ENCODE data around the gene BCL7B. TPM values are rescaled to one million over a fixed set of nuclear protein-coding genes. Genes with fewer than 3 reads are reported as not detected.
A peak's percentile ranks its signal among the peaks of the same experiment; 100 is the strongest.

The BCL7B gene
- total and polyA plus RNA-seq, 2 of the 13 experiments (the other 11 are each of a cell fraction or from before 2014, with no cell fraction given), result 24.3 to 38.2 TPM

- TF ChIP-seq, protein P1, sequence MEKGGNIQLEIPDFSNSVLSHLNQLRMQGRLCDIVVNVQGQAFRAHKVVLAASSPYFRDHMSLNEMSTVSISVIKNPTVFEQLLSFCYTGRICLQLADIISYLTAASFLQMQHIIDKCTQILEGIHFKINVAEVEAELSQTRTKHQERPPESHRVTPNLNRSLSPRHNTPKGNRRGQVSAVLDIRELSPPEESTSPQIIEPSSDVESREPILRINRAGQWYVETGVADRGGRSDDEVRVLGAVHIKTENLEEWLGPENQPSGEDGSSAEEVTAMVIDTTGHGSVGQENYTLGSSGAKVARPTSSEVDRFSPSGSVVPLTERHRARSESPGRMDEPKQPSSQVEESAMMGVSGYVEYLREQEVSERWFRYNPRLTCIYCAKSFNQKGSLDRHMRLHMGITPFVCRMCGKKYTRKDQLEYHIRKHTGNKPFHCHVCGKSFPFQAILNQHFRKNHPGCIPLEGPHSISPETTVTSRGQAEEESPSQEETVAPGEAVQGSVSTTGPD (CRISPR knock-in tag; IDR thresholded peaks at IDR 0.05), result no peak
- peak; percentile 53 for TF ChIP-seq HNRNPLL (IDR thresholded peaks at IDR 0.05; ENCODE audit: low read depth, low read length, poor library complexity, severe bottlenecking)
- TF ChIP-seq ZNF83 (CRISPR knock-in tag; IDR thresholded peaks at IDR 0.05; ENCODE audit: borderline replicate concordance), result no peak
- TF ChIP-seq ZNF337 (CRISPR knock-in tag; IDR thresholded peaks at IDR 0.05; ENCODE audit: borderline replicate concordance, low read depth), result no peak
- peak; percentile 76; the same call in 1 of the 2 replicates for TF ChIP-seq MYPOP (CRISPR knock-in tag; IDR thresholded peaks at IDR 0.05)
- peak; percentile 62 for TF ChIP-seq ELF3 (CRISPR knock-in tag; IDR thresholded peaks at IDR 0.05)
- no peak for TF ChIP-seq SATB2 (CRISPR knock-in tag; IDR thresholded peaks at IDR 0.05)
- TF ChIP-seq, protein P2, sequence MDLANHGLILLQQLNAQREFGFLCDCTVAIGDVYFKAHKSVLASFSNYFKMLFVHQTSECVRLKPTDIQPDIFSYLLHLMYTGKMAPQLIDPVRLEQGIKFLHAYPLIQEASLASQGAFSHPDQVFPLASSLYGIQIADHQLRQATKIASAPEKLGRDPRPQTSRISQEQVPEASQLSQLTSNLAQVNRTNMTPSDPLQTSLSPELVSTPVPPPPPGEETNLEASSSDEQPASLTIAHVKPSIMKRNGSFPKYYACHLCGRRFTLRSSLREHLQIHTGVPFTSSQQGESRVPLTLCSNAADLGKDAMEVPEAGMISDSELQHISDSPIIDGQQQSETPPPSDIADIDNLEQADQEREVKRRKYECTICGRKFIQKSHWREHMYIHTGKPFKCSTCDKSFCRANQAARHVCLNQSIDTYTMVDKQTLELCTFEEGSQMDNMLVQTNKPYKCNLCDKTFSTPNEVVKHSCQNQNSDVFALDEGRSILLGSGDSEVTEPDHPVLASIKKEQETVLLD (CRISPR knock-in tag; IDR thresholded peaks at IDR 0.05; ENCODE audit: low read depth), result peak; percentile 79
- TF ChIP-seq, protein P3, sequence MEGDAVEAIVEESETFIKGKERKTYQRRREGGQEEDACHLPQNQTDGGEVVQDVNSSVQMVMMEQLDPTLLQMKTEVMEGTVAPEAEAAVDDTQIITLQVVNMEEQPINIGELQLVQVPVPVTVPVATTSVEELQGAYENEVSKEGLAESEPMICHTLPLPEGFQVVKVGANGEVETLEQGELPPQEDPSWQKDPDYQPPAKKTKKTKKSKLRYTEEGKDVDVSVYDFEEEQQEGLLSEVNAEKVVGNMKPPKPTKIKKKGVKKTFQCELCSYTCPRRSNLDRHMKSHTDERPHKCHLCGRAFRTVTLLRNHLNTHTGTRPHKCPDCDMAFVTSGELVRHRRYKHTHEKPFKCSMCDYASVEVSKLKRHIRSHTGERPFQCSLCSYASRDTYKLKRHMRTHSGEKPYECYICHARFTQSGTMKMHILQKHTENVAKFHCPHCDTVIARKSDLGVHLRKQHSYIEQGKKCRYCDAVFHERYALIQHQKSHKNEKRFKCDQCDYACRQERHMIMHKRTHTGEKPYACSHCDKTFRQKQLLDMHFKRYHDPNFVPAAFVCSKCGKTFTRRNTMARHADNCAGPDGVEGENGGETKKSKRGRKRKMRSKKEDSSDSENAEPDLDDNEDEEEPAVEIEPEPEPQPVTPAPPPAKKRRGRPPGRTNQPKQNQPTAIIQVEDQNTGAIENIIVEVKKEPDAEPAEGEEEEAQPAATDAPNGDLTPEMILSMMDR (CRISPR knock-in tag; IDR thresholded peaks at IDR 0.05), result 0 out of 2 replicates have a peak, but pooled peaks have one; percentile 31
- no peak for TF ChIP-seq RFXAP (CRISPR knock-in tag; IDR thresholded peaks at IDR 0.05; ENCODE audit: borderline replicate concordance)
- peak; percentile 87; the same call in 1 of the 2 replicates for TF ChIP-seq SP4 (CRISPR knock-in tag; IDR thresholded peaks at IDR 0.05)
- peak; percentile 90 for TF ChIP-seq ZFP90 (CRISPR knock-in tag; IDR thresholded peaks at IDR 0.05; ENCODE audit: borderline replicate concordance)
- no peak for TF ChIP-seq KLF13 (CRISPR knock-in tag; IDR thresholded peaks at IDR 0.05)
- TF ChIP-seq, protein P4, sequence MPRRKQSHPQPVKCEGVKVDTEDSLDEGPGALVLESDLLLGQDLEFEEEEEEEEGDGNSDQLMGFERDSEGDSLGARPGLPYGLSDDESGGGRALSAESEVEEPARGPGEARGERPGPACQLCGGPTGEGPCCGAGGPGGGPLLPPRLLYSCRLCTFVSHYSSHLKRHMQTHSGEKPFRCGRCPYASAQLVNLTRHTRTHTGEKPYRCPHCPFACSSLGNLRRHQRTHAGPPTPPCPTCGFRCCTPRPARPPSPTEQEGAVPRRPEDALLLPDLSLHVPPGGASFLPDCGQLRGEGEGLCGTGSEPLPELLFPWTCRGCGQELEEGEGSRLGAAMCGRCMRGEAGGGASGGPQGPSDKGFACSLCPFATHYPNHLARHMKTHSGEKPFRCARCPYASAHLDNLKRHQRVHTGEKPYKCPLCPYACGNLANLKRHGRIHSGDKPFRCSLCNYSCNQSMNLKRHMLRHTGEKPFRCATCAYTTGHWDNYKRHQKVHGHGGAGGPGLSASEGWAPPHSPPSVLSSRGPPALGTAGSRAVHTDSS (CRISPR knock-in tag; conservative IDR thresholded peaks at IDR 0.05), result no peak
- no peak for TF ChIP-seq ZNF235 (CRISPR knock-in tag; IDR thresholded peaks at IDR 0.05; ENCODE audit: borderline replicate concordance)
- TF ChIP-seq HDAC6 (IDR thresholded peaks at IDR 0.05; ENCODE audit: low read depth, low read length), result no peak
- no peak for TF ChIP-seq ELK4 (CRISPR knock-in tag; IDR thresholded peaks at IDR 0.05; ENCODE audit: borderline replicate concordance)
- TF ChIP-seq ZFP36L1 (CRISPR knock-in tag; IDR thresholded peaks at IDR 0.05), result no peak
- peak; percentile 42 for TF ChIP-seq GATAD2A (CRISPR knock-in tag; IDR thresholded peaks at IDR 0.05)
- TF ChIP-seq, protein P5, sequence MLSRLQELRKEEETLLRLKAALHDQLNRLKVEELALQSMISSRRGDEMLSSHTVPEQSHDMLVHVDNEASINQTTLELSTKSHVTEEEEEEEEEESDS (CRISPR knock-in tag; IDR thresholded peaks at IDR 0.05; ENCODE audit: borderline replicate concordance), result no peak
Measured at GRCh38 chr7:73522105-73522872, 35.2 kb downstream of the BCL7B start, which contains the start of gene BAZ1B (continued).
